GM12878 (cell line): ENCODE data around the gene SOX6. TPM values are rescaled to one million over a fixed set of nuclear protein-coding genes. Genes with fewer than 3 reads are reported as not detected.

Experiments
- ATAC-seq: fragments of 200-7000 bp; cut with Tn5 transposase; 3 replicates; pipeline ENCODE4 v1.9.1; 2020; ENCODE audit warnings: mild to moderate bottlenecking, moderate library complexity
- BruUV-seq: library from RNA; stranded (reverse); fragments of 400-500 nt; replicated peaks from 2 replicates; lab custom pipeline; 2021; lab: Mats Ljungman, UMichigan
- CTCF ChIA-PET: fragments of 300-600 bp; sonication (Branson Sonifier 250); formaldehyde crosslinking; extraction: SDS; loops from one replicate; lab custom pipeline; 2021; ENCODE audit warnings: inconsistent platforms; lab: Yijun Ruan, JAX
- POLR2A ChIA-PET: fragments of 350-600 bp; formaldehyde crosslinking; extraction: SDS; loops from one replicate; lab custom pipeline; 2021; ENCODE audit warnings: inconsistent platforms; lab: Charles Lee
- RAD21 ChIA-PET: fragments of 300-600 bp; sonication (Branson Sonifier 250); formaldehyde crosslinking; loops from one replicate; lab custom pipeline; 2023; ENCODE audit warnings: antibody characterized with exemption; ENCODE audit not compliant: unreplicated experiment; lab: Charles Lee
- SMC1A ChIA-PET: fragments of 300-600 bp; sonication (Branson Sonifier 250); formaldehyde crosslinking; loops from one replicate; lab custom pipeline; 2023; ENCODE audit not compliant: unreplicated experiment, uncharacterized antibody; lab: Charles Lee
- DNase-seq: peaks from one replicate; pipeline ENCODE4 v3.0.0-alpha.2; 2011; ENCODE audit warnings: low read depth, low spot score
- FAIRE-seq: peaks from 3 replicates; lab custom pipeline; 2011; peaks lifted over from hg19 to GRCh38; lab: Jason Lieb, UNC
- H2AFZ ChIP-seq: 2 replicates; pipeline ENCODE4 v1.6.0; 2011; ENCODE audit warnings: low read depth, low read length, control low read depth; ENCODE audit not compliant: control insufficient read depth
- H3K27ac ChIP-seq: 2 replicates; pipeline ENCODE4 v1.5.1; 2011; ENCODE audit warnings: control low read depth; ENCODE audit not compliant: control insufficient read depth, insufficient read depth
- H3K27me3 ChIP-seq, 2 experiments: replicated peaks in 1 of 2; 2 replicates each; pipeline versions ENCODE4 v1.6.0 to v1.6.1; 2011; ENCODE audit warnings: low read length in 1 of 2; ENCODE audit not compliant: control insufficient read depth in 2 of 2, insufficient read depth in 2 of 2
- H3K36me3 ChIP-seq, 2 experiments: 2 replicates each; pipeline ENCODE4 v1.5.1; 2011; ENCODE audit warnings: low read length in 1 of 2; ENCODE audit not compliant: control insufficient read depth in 2 of 2, insufficient read depth in 2 of 2
- H3K4me1 ChIP-seq: 2 replicates; pipeline ENCODE4 v1.6.1; 2011; ENCODE audit warnings: mild to moderate bottlenecking, low read length, moderate library complexity, mixed read lengths; ENCODE audit not compliant: control insufficient read depth, insufficient read depth
- H3K4me2 ChIP-seq: 2 replicates; pipeline ENCODE4 v1.6.0; 2011; ENCODE audit warnings: control low read depth; ENCODE audit not compliant: control insufficient read depth, insufficient read depth
- H3K4me3 ChIP-seq: fragments of 200-600 bp; sonication (generic); 2 replicates; pipeline ENCODE4 v1.5.1; 2016
- H3K79me2 ChIP-seq: 2 replicates; pipeline ENCODE4 v1.6.0; 2011; ENCODE audit warnings: low read length; ENCODE audit not compliant: control insufficient read depth, insufficient read depth
- H3K9ac ChIP-seq: 2 replicates; pipeline ENCODE4 v1.8.0; 2011; ENCODE audit warnings: low read length, control low read depth, mixed read lengths; ENCODE audit not compliant: control insufficient read depth, insufficient read depth
- H3K9me3 ChIP-seq: replicated peaks from 3 replicates; pipeline ENCODE4 v1.5.1; 2011; ENCODE audit warnings: mild to moderate bottlenecking, low read length; ENCODE audit not compliant: control insufficient read depth, insufficient read depth
- H4K20me1 ChIP-seq: 2 replicates; pipeline ENCODE4 v1.6.0; 2011; ENCODE audit not compliant: control insufficient read depth, insufficient read depth
- BMI1 ChIP-seq: fragments of 450-650 bp; IDR thresholded peaks from 2 replicates; pipeline ENCODE4 v1.6.1; 2016; ENCODE audit warnings: mild to moderate bottlenecking, moderate library complexity, borderline replicate concordance
- FOXM1 ChIP-seq: IDR thresholded peaks from 2 replicates; pipeline ENCODE4 v1.6.1; 2012; ENCODE audit warnings: low read depth, mild to moderate bottlenecking, inconsistent platforms, low read length, moderate library complexity
- SIX5 ChIP-seq: IDR thresholded peaks from 2 replicates; pipeline ENCODE4 v1.6.1; 2011; ENCODE audit warnings: mild to moderate bottlenecking, low read depth, low read length, moderate library complexity; ENCODE audit not compliant: severe bottlenecking
- SUPT20H ChIP-seq: IDR thresholded peaks from 2 replicates; pipeline ENCODE4 v1.6.1; 2011; ENCODE audit warnings: low read depth, mild to moderate bottlenecking, low read length, moderate library complexity, borderline replicate concordance; ENCODE audit not compliant: control insufficient read depth
- ZNF24 ChIP-seq: fragments of 450-650 bp; IDR thresholded peaks from 2 replicates; pipeline ENCODE4 v1.6.1; 2017; ENCODE audit warnings: antibody characterized with exemption, mild to moderate bottlenecking
- ZNF384 ChIP-seq: IDR thresholded peaks from 2 replicates; pipeline ENCODE4 v1.6.1; 2012; ENCODE audit warnings: low read depth, mild to moderate bottlenecking, low read length, improper control_type of control experiment, borderline replicate concordance
- ZNF622 ChIP-seq: fragments of 450-650 bp; IDR thresholded peaks from 2 replicates; pipeline ENCODE4 v1.6.1; 2017; ENCODE audit warnings: mild to moderate bottlenecking, inconsistent platforms
- WGBS: methylation state at CpG from one replicate; pipeline ENCODE4 v1.1.6; 2016; ENCODE audit warnings: low lambda C conversion rate; ENCODE audit not compliant: insufficient replicate concordance, insufficient coverage; ENCODE audit errors: missing lambda C conversion rate; 5-methylcytosine and 5-hydroxymethylcytosine counted together
- in situ Hi-C: fragments of 300-500 bp; cut with MboI; formaldehyde crosslinking; loops from 9 replicates; pipeline ENCODE4 v1.14.3; 2018; ENCODE audit warnings: mixed read lengths
- intact Hi-C: fragments of 100-400 bp; cut with micrococcal nuclease; formaldehyde crosslinking; loops from one replicate; pipeline ENCODE4 v1.14.2; 2022; ENCODE audit not compliant: unreplicated experiment
- polyA plus RNA-seq, 11 experiments: library from polyadenylated mRNA; depleted of rRNA in 4 of 11; unstranded in 6 of 11; stranded (reverse) in 5 of 11; fragments of >200 nt; fragmentation: Nextera tagmentation in 4 of 11; fragmentation: Illumina TruSeq in 1 of 11; extraction: Ambion mirVana in 4 of 11; extraction: Trizol in 1 of 11; gene quantifications; 1 replicate in 1 of 11; 2 replicates in 10 of 11; pipeline versions ENCODE4 v1.2.1 to v1.2.3, GENCODE V29; 2011 to 2016; ENCODE audit warnings: inconsistent platforms in 2 of 11, missing spikeins in 2 of 11, low read depth in 1 of 11
- total RNA-seq, 4 experiments: library from RNA; depleted of rRNA in 3 of 4; stranded (reverse); fragments of >200 nt in 3 of 4; fragmentation: Illumina TruSeq in 1 of 4; extraction: Trizol in 1 of 4; gene quantifications; 2 replicates each; pipeline versions ENCODE4 v1.2.1 to v1.2.3, GENCODE V29; 2013 to 2021
- TF ChIP-seq, protein P1 (sequence below): IDR thresholded peaks from 2 replicates; pipeline ENCODE4 v1.6.1; 2012; ENCODE audit warnings: low read depth, low read length, improper control_type of control experiment
- TF ChIP-seq, protein P2 (sequence below): fragments of 450-650 bp; IDR thresholded peaks from 2 replicates; pipeline ENCODE4 v1.6.1; 2018; ENCODE audit warnings: borderline replicate concordance, mild to moderate bottlenecking; ENCODE audit not compliant: partially characterized antibody
- TF ChIP-seq, protein P3 (sequence below): IDR thresholded peaks from 2 replicates; pipeline ENCODE4 v1.6.1; 2011; ENCODE audit warnings: low read depth, low read length, improper control_type of control experiment, borderline replicate concordance
- TF ChIP-seq, protein P4 (sequence below): fragments of 450-650 bp; IDR thresholded peaks from 2 replicates; pipeline ENCODE4 v1.6.1; 2014; ENCODE audit warnings: mild to moderate bottlenecking

Gene SOX6
- total and polyA plus RNA-seq, 10 of the 15 experiments (the other 5 are each of a cell fraction or from before 2014, with no cell fraction given): 0.03 to 0.71 (median 0.29) TPM; not detected in 4

DNA sequence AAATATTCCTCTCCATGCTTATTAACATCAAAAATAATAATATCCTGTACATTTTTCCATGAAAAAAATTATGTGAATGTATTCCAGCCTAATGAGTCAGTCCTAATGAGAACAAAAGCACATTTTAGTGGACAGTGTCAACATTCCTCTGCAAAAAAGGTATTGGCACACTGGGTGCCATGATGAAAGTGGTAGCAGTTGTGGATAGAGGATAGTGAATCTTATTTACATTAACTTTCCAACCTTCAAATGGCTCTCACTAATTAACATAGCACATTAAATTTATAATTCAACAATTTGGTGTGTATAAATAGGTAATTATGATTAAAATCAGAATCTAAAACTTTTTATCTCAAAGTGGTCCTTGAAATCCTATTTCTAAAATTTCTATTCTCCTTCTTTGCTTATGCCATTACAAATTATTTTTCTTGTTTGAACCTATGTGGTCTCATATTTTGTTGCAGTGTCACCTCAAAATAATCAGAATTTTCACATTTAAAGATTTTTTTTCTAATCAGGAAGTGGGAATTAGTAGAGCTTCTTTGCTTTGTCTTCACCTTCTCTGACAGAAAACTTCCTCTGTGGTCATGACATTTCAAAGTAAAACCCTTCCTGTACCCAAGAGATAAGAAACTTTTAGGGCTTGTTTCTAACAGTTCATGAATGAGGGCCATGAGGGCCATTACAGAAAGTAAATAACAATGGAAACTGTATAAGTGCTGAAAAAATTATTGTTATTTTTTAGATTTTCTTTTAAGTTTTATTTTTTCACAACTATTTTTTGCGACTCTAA lies 18.7 kb downstream of the SOX6 start:
- POLR2A ChIA-PET: no interaction called here
- FAIRE-seq: no peak
- Histone ChIP-seq H3K4me2 (no peak overlapping the region), H3K4me3 (no peak overlapping the region), H3K4me1 (no peaks in the 10 kb centered on the region), H4K20me1 (no peaks in the 10 kb centered on the region), H3K9ac (no peak overlapping the region), H3K79me2 (no peaks in the 10 kb centered on the region), H3K36me3 (no peaks in the 10 kb centered on the region), H3K9me3 (no peaks in the 10 kb centered on the region), H2AFZ (no peak overlapping the region), H3K27me3 (no peaks in the 10 kb centered on the region), H3K27ac (no peak overlapping the region)
- BruUV-seq: no TSS peak
- ATAC-seq: no peak
- WGBS: 39% methylated on average over 1 of the region's 1 CpG
- SMC1A ChIA-PET: no interaction called here
- in situ Hi-C loops (no loop called here), intact Hi-C loops (no loop called here)
- RAD21 ChIA-PET: no interaction called here
- TF ChIP-seq BMI1 (no peak), SUPT20H (no peak), ZNF24 (no peak), ZNF384 (no peak), ZNF622 (no peak), SIX5 (no peak), FOXM1 (no peak)
- TF ChIP-seq, protein P1, sequence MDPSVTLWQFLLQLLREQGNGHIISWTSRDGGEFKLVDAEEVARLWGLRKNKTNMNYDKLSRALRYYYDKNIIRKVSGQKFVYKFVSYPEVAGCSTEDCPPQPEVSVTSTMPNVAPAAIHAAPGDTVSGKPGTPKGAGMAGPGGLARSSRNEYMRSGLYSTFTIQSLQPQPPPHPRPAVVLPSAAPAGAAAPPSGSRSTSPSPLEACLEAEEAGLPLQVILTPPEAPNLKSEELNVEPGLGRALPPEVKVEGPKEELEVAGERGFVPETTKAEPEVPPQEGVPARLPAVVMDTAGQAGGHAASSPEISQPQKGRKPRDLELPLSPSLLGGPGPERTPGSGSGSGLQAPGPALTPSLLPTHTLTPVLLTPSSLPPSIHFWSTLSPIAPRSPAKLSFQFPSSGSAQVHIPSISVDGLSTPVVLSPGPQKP: no peak
- TF ChIP-seq, protein P2, sequence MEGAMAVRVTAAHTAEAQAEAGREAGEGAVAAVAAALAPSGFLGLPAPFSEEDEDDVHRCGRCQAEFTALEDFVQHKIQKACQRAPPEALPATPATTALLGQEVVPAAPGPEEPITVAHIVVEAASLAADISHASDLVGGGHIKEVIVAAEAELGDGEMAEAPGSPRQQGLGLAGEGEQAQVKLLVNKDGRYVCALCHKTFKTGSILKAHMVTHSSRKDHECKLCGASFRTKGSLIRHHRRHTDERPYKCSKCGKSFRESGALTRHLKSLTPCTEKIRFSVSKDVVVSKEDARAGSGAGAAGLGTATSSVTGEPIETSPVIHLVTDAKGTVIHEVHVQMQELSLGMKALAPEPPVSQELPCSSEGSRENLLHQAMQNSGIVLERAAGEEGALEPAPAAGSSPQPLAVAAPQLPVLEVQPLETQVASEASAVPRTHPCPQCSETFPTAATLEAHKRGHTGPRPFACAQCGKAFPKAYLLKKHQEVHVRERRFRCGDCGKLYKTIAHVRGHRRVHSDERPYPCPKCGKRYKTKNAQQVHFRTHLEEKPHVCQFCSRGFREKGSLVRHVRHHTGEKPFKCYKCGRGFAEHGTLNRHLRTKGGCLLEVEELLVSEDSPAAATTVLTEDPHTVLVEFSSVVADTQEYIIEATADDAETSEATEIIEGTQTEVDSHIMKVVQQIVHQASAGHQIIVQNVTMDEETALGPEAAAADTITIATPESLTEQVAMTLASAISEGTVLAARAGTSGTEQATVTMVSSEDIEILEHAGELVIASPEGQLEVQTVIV: no peak
- TF ChIP-seq, protein P3, sequence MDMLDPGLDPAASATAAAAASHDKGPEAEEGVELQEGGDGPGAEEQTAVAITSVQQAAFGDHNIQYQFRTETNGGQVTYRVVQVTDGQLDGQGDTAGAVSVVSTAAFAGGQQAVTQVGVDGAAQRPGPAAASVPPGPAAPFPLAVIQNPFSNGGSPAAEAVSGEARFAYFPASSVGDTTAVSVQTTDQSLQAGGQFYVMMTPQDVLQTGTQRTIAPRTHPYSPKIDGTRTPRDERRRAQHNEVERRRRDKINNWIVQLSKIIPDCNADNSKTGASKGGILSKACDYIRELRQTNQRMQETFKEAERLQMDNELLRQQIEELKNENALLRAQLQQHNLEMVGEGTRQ: no peak
- TF ChIP-seq, protein P4, sequence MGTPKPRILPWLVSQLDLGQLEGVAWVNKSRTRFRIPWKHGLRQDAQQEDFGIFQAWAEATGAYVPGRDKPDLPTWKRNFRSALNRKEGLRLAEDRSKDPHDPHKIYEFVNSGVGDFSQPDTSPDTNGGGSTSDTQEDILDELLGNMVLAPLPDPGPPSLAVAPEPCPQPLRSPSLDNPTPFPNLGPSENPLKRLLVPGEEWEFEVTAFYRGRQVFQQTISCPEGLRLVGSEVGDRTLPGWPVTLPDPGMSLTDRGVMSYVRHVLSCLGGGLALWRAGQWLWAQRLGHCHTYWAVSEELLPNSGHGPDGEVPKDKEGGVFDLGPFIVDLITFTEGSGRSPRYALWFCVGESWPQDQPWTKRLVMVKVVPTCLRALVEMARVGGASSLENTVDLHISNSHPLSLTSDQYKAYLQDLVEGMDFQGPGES: no peak
- DNase-seq: no peak
- CTCF ChIA-PET: no interaction called here
